ENCODE results near the gene ARHGAP15.

ARHGAP15 gene

GRCh38 chr2:143466391-143466790 is 337.2 kb downstream of the ARHGAP15 start:
- no peak for DNase-seq

DNA sequence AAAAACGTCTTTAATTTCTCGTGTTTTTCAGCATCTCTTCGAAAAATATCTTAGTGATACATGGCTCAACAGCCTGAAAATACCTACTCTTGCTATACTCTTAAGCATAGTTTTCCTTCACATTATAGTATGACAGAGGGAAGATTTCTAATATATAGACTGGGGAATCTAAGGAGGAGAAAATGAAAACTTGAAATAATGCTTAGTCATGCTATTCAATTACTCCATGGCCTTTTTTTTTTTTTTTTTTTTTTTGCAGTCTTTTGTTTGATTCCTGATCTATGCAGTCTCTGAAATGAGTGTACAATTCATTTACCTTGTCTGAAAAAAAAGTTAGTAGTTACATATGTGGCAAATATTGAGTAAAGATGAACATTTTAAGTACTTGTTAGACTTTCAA is 337.8 kb downstream of the ARHGAP15 start:
- DNase-seq: no peak

GRCh38 chr2:143468341-143468888 is 339.2 kb downstream of the ARHGAP15 start:
- no peak for DNase-seq

DNA sequence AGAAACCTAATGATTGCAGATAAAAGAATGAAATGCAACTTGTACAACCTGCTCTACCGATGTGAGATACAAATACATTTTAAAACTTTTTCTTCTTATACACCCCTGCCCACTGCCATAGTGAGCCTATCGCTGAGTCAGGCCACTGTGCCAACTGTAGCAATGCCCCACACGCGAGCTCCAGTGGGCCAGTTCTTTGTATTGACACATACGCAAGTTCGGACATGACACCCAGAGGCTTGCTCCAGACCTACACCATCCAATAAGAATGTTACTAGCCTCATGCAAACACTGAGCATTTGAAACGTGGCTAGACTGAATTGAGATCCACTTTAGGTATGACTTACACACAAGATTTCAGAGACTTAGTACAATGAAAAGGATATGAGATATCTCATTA is 340.1 kb downstream of the ARHGAP15 start:
- DNase-seq: no peak

DNA sequence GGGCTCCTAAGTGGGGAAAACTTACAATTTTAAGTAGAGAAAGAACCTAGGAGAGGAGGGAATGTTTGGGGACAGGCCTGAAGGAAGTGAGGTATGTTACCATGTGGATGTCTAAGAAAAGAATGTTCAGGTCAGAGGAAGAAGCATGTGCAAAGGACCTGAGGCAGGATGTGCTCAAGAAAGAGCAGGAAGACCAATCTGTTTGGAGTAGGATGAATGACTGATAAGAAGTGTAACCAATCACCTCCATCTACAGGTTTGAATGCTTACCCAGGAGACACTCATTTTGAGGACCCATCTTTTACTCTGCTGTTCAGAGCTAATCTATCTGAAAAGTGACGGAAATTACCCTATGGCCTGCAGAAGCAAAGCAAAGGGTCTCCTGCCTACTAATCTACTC is 342.3 kb downstream of the ARHGAP15 start:
- no peak for DNase-seq

DNA sequence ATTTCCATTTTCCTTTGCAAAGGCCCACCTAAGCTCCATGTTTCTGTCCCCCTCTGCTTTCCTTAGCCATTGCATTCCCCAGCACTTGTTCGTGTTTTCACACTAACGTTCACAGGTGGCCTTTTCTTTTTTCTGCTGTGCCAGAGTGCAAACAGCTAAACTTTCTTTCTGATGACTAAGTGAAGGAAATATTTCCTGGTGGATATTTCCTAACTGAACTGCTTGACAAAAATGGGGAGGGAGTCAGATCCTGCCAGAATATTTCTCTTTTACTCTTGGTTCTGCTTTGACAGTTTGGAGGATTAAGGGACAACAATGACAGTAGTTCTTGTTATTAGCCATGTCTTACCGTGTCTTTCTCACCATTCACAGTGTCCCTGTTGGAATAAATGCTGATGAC is 344.0 kb downstream of the ARHGAP15 start:
- no peak for DNase-seq

DNA sequence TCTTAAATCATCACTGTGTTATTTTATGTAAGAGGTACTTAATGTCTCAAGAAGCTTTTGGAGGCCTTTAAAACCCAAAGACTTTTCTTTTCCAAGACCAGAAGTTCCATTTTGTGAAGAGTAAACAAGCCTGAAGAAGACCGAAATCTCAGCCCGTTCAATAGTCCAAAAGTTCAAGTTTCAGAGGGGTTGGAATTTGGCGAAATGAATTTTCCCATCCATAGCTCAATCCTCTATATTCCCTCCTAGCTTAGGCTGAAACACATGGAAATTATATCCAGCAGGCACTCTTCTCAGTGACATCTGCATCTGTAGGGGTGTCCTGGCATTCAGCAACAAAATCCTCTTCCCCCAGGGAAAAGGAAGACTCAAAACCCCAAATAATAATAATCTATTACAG is 344.6 kb downstream of the ARHGAP15 start:
- no peak for DNase-seq

GRCh38 chr2:143474586-143474985 is 345.4 kb downstream of the ARHGAP15 start:
- no peak for DNase-seq

DNA sequence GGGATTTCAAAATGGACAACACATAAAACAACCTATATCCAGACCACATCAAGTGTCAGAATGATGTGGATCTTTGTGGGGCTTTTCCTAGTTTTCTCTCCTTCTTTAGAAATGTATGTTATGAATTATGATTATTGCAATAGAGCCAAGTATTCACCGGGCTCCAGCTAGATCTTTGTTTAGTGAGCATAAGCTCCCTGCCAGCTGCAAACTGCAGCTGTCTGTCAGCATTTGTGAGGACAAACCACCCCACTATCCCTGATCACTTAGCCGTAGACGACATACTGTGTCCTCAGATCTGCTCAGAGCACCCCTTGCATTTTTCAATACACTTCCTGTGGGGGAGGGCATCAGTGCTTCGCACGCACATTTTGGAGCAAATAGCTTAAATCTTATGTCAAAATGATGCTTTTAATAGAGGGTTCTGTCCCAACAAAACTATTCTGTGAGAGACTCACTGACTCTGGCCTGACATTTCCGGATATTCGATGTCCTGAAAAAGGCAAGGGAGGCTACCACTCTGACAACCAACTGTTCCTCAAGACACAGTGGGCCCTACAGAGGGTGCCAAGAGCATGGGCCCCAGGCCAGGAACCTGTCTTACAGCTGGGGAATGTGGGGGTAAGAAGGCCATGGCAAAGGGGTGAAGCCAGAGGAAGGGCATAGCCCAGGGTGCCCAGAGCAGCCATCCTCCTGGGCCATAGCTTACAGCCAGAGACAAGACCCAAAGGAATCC is 346.0 kb downstream of the ARHGAP15 start:
- DNase-seq: no peak

DNA sequence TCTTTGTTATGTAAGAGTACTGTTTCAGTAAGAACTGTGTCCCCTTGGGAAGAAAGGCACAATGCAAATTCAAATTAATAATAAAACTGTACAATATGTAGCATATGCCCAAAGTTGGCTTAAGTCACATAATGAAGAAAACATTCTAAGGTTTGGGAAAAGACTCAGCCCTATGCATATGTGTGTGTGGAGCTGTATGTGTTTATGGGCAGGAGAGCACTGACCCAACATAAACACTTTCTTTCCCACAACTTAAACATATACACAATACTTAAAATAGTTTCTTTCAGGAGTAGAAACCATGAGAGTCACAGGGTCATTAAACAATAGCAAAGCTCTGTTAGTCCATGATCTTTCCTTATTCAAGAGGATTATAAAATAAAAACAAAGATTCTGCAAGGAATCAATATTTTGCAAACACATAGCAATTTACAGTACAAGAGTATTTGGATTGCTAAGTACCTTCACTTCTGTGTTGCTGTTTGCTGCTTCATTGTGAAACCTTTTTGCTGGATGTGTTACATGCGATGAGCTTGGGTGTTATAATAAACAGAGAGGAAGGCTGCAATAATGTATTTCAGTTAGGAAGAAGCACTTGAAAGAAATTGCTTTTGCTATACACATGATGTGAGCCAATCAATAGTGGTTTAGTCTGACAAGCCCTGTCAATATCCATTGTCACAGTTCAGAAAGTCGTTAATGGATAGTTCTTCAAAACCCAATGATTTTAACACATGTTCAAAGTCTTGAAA is 347.3 kb downstream of the ARHGAP15 start:
- DNase-seq: no peak

- no peak for DNase-seq
Measured at GRCh38 chr2:143477714-143478443, 348.7 kb downstream of the ARHGAP15 start.

DNA sequence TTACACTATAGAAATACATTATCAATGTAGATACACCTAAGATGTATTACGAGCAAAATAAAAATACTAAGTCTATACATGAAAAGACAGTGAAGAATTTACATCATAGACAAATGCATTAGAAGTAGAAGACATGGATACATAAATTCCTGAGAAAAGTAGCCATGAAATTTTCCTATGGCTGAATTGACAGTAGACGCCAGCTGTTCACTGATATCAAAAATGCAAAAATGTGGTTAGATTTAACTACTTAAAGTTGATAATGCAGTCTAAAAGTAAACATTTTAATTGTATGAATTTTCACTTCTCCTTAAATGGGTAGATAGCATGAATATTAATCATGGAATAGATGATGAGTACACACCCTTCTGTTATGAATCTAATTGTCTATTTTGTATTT is 350.9 kb downstream of the ARHGAP15 start:
- DNase-seq: no peak

GRCh38 chr2:143480601-143481236 is 351.5 kb downstream of the ARHGAP15 start:
- no peak for DNase-seq

DNA sequence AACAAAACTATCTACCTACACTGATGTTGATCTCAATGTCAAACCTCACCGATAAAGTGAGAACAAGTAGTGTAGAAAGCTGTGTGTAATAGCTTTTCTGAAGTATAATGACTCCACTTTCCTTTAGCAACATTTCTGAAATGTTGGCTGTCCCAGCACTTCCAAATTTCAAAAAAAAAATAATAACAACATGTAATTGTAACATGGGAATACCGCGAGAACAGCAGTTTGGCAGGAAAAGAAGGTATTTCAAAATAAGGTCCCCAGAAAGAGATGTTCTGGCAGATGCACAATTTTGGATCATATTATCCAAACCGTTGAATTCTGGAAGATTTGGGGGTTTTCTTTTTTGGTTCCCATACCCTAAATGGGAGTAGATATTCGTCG is 352.0 kb downstream of the ARHGAP15 start:
- DNase-seq: no peak

DNA sequence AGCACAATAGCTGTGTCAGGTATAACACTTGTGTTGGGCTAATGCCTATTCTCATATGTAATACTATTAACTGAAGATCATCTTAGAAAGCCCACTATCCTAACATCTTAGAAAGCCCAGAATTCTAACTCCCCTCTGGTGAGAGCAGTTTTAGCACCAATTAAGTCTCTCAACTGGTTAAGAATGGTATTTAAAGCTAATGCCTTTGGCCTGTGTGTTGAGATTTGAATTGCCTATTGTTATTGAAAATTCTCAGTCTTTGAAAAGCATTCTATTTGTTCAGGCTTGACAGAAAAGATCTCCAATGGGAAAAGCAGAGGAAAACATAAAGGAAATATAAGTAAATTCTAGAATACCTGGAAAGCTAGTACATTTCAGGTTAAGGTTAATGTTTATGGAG is 352.5 kb downstream of the ARHGAP15 start:
- no peak for DNase-seq

GRCh38 chr2:143482316-143482715 is 353.1 kb downstream of the ARHGAP15 start:
- no peak for DNase-seq

DNA sequence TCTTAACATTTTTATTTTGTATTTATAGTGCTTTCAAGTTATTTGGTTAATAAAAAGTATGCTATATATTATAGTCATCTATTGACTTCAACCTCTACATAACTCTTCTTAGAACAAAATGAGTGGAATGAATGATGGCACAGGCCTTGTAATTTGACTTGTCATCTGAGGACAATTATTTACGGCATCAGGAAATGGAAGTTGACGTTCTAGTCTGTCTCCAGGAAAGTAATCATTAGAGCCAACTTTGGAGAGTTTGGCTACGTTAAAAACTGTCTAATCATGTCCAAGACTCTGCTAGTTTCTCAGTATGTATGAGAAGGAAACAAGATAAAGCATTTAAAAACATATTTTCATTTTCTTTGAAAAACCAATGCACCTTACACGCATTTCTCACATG is 353.6 kb downstream of the ARHGAP15 start:
- DNase-seq: no peak

DNA sequence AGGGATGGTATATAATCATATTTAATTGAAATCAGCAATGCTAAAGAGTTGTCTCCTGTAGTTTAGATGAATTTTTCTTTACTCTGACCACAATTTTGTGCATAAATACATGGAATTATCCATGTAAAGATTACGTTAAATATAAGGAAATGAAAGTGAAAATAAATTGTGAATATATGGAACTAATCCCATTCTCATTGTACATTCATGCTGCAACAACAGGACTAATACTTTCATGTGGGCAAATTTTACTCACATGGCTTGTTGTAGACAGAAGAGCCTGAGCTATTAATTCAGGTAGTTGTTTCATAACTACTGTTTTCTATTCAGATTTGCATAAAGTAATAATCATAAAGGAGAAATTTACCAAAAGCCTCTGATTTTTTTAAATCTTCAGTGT is 357.8 kb downstream of the ARHGAP15 start:
- DNase-seq: no peak

DNA sequence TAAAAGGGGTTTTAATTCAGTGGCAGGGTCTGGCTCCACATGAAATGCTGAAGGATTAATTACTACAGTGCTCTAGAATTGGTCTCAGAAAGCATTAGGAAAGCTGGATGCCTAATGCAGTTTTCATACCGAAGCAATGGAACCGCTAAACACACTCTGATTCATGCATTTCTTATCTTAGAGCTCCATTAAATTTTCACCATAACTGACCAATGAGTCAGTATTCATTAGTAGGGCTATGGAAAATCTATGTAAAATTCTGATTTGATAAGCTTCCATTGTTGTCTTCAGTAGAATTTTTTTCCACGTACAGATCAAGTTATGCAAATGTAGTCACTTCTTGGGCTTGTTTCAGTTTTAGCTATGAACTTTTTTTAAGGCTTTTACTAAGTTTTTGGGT is 359.9 kb downstream of the ARHGAP15 start:
- no peak for DNase-seq

DNA sequence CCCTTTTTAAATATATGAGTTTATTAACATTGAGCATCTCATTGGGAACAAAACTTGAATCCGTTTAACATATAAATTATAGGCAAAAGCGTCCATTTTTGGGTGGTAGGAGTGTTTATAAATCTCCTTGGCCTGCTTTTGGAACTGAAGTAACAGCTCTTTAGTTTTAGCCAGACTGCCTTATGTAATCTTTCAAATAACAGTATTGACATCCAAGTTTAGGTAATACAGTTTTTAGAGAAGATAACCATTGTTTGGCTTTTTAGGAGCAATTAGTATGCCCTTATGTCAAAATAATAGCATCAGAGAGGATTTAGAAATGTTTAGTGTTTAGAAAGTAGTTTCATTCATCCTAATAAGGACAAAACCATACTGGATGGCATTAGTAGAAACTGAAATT is 361.9 kb downstream of the ARHGAP15 start:
- no peak for DNase-seq

DNA sequence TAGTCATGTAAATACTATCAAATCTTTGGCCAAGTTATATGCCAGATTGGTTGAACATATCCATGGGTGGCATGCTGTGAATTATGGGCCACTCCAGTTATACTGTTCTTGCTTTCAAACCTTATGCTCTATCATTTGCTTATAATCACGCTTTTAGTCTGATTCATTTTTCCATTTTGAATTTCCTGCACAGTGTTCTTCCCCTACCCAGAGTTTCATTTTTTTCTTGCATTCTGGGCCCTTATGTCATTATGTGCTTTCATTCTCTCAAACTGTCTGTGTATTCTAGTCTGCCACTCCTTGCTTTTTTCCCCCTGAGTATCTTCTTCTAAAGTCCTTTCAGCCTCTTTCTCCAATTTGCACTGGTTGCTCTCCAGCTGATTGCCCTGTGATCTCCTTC is 364.1 kb downstream of the ARHGAP15 start:
- DNase-seq: no peak

GRCh38 chr2:143497726-143498125 is 368.5 kb downstream of the ARHGAP15 start:
- DNase-seq: no peak

- DNase-seq: no peak
Measured at GRCh38 chr2:143498496-143498895, 369.3 kb downstream of the ARHGAP15 start.

Measured in activated CD4-positive, alpha-beta T cell treated with anti-CD3 and anti-CD28 coated beads for 48 hours (primary cell).